Stimulated activated CD4-positive, alpha-beta T cell treated with anti-CD3 and anti-CD28 coated beads, Interleukin-4, amount 100 ng/mL, for 4 hours (primary cell): ENCODE data around the gene RASGEF1B.
"Not testable (repeated sequence)": the region's sequence is repeated elsewhere in the genome, so short reads cannot be mapped to it uniquely, and the experiment has no call there.

Source experiments
- DNase-seq, 2 experiments: peaks; one replicate each; pipeline ENCODE4 v3.0.0-alpha.2; 2020

Gene RASGEF1B

GRCh38 chr4:81498046-81498445 lies 26.3 kb upstream of the RASGEF1B start:
- no peak for DNase-seq

- DNase-seq = no peak
Observed at GRCh38 chr4:81495345-81495744, 23.6 kb upstream of the RASGEF1B start.

GRCh38 chr4:81494031-81494431 lies 22.3 kb upstream of the RASGEF1B start:
- DNase-seq = no peak

GRCh38 chr4:81492606-81493230 lies 21.0 kb upstream of the RASGEF1B start:
- DNase-seq = no peak

GRCh38 chr4:81491943-81492342 lies 20.2 kb upstream of the RASGEF1B start:
- DNase-seq = no peak

- no peak for DNase-seq
Observed at GRCh38 chr4:81490403-81491160, 18.9 kb upstream of the RASGEF1B start.

- no peak for DNase-seq
Observed at GRCh38 chr4:81486502-81486901, 14.8 kb upstream of the RASGEF1B start.

GRCh38 chr4:81485310-81485980 lies 13.7 kb upstream of the RASGEF1B start:
- DNase-seq = no peak

- no peak for DNase-seq
Observed at GRCh38 chr4:81482326-81482725, 10.6 kb upstream of the RASGEF1B start.

- DNase-seq = no peak
Observed at GRCh38 chr4:81481151-81481550, 9.4 kb upstream of the RASGEF1B start.

GRCh38 chr4:81479573-81479972 lies 7.9 kb upstream of the RASGEF1B start:
- not testable (repeated sequence) for DNase-seq

- not testable (repeated sequence) for DNase-seq
Observed at GRCh38 chr4:81473331-81474265, 1.9 kb upstream of the RASGEF1B start.

GRCh38 chr4:81472281-81473182 lies 825 bp upstream of the RASGEF1B start:
- peak; percentile 16 to 52 for DNase-seq

- no peak for DNase-seq
Observed at GRCh38 chr4:81471298-81471587, 464 bp downstream of the RASGEF1B start.

- peak; percentile 23 to 24 for DNase-seq
Observed at GRCh38 chr4:81470456-81471297, 1.0 kb downstream of the RASGEF1B start.

GRCh38 chr4:81469781-81470455 lies 1.8 kb downstream of the RASGEF1B start:
- DNase-seq = no peak

GRCh38 chr4:81468678-81469077 lies 3.0 kb downstream of the RASGEF1B start:
- DNase-seq = no peak

GRCh38 chr4:81467672-81467964 lies 4.1 kb downstream of the RASGEF1B start:
- DNase-seq = no peak

GRCh38 chr4:81466841-81467671 lies 4.7 kb downstream of the RASGEF1B start:
- DNase-seq = peak; percentile 56 to 57
